ENCODE measurements around the gene MSI2. TPM values are rescaled to one million over a fixed set of nuclear protein-coding genes. Genes with fewer than 3 reads are reported as not detected.

Gene MSI2
- total RNA-seq, 1 donor from 2014 or later, result 26.6 TPM

- no peak for TF ChIP-seq CTCF (conservative IDR thresholded peaks at IDR 0.05; ENCODE audit: low read depth, low read length)
- no peak overlapping the region for H3K4me3 ChIP-seq (ENCODE audit: low read depth, low read length)
- DNase-seq (ENCODE audit: low read depth), result no peak
These were observed 316.3 kb downstream of the MSI2 start for GRCh38 chr17:57572600-57572999.

DNA sequence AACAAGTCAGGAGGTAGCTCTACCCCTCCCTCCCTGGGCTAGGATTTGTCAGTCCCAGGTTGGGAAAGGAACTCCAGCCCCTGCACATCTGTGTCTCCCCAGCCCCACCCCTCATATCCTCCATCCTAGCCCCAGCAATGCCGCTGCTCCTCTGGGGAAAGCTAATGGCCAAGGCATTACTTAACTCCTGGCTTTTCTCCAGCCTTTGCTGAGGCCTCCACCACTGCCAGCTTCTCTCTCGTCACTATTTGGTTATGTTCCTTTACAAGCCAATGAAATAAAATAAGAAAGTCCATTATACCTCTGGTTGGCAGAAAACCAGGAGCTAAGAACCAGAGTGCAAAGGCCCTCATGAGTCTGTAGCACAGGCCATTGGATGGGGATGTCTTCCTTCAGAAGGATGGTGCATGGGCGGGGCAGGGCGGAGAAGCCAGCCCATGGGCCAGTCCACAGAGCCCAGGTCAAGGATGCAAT lies 317.8 kb downstream of the MSI2 start:
- H3K4me3 ChIP-seq (ENCODE audit: low read depth, low read length), result no peak overlapping the region
- DNase-seq (ENCODE audit: low read depth), result no peak
- no peak for TF ChIP-seq CTCF (conservative IDR thresholded peaks at IDR 0.05; ENCODE audit: low read depth, low read length)

DNA sequence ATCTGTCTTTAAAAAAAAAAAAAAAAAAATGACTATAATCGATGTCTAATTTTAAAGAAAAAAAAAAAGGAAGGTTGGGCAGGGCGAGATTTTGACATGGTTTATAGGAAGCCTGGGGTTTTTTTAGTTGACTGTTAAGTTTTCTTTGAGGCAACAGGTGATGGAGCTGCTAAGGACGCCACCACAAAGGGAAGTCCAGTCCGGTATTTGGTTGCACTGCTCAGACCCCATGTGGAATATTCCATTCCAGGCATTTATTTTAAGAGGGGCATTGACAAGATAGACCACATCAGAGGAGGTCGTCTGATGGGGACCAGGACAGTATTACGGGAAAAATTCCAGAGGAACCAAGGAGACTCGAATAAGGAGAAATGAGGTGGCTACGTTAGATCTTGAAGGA lies 320.4 kb downstream of the MSI2 start:
- DNase-seq (ENCODE audit: low read depth), result no peak
- no peak for TF ChIP-seq CTCF (conservative IDR thresholded peaks at IDR 0.05; ENCODE audit: low read depth, low read length)
- no peak overlapping the region for H3K4me3 ChIP-seq (ENCODE audit: low read depth, low read length)

GRCh38 chr17:57577751-57578607 lies 321.7 kb downstream of the MSI2 start:
- TF ChIP-seq CTCF (conservative IDR thresholded peaks at IDR 0.05; ENCODE audit: low read depth, low read length), result no peak
- H3K4me3 ChIP-seq (ENCODE audit: low read depth, low read length), result no peak overlapping the region
- DNase-seq (ENCODE audit: low read depth), result no peak

GRCh38 chr17:57578608-57579225 lies 322.4 kb downstream of the MSI2 start:
- DNase-seq (ENCODE audit: low read depth), result no peak
- H3K4me3 ChIP-seq (ENCODE audit: low read depth, low read length), result no peak overlapping the region
- no peak for TF ChIP-seq CTCF (conservative IDR thresholded peaks at IDR 0.05; ENCODE audit: low read depth, low read length)

DNA sequence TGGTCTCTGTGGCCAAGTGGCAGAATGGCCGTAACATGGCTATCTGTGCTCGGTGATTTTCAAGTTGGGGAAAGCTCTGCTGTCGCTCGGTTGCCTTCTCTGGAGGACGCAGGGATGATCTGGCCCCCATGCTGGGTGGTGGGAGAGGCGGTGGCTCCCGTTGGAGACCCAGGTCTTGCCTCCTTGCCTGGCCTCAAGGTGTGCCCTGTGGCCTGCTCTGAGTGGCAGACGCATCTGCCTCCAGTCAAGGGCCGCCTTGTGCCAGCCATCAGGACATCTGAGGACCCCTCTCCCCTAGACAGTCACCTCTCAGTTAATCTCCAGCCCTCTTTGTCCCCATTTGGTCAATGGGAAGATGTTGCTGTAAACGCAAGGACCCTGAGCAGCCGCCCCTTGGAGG lies 322.9 kb downstream of the MSI2 start:
- no peak overlapping the region for H3K4me3 ChIP-seq (ENCODE audit: low read depth, low read length)
- no peak for TF ChIP-seq CTCF (conservative IDR thresholded peaks at IDR 0.05; ENCODE audit: low read depth, low read length)
- no peak for DNase-seq (ENCODE audit: low read depth)
